GM23248 (cell line): Measurements from ENCODE around the gene STIM1. TPM values are rescaled to one million over a fixed set of nuclear protein-coding genes. Genes with fewer than 3 reads are reported as not detected.

Experiments used
- DNase-seq: peaks from one replicate; pipeline ENCODE4 v3.0.0-alpha.2; 2015
- H2AFZ ChIP-seq: fragments of 200-600 bp; sonication (generic); 2 replicates; pipeline ENCODE4 v1.6.1; 2016; ENCODE audit warnings: antibody characterized with exemption
- H3F3A ChIP-seq: fragments of 200-600 bp; sonication (generic); 2 replicates; pipeline ENCODE4 v1.6.1; 2016; ENCODE audit warnings: mild to moderate bottlenecking, antibody characterized with exemption, mixed run types; ENCODE audit not compliant: insufficient read depth
- H3K27ac ChIP-seq: fragments of 200-600 bp; sonication (generic); 2 replicates; pipeline ENCODE4 v1.5.1; 2016; ENCODE audit warnings: mild to moderate bottlenecking
- H3K27me3 ChIP-seq: fragments of 200-600 bp; sonication (generic); replicated peaks from 2 replicates; pipeline ENCODE4 v1.6.1; 2016; ENCODE audit warnings: mild to moderate bottlenecking; ENCODE audit not compliant: insufficient read depth
- H3K36me3 ChIP-seq: fragments of 200-600 bp; sonication (generic); 2 replicates; pipeline ENCODE4 v1.6.1; 2016; ENCODE audit warnings: low read depth, mild to moderate bottlenecking
- H3K4me1 ChIP-seq: fragments of 200-600 bp; sonication (generic); 2 replicates; pipeline ENCODE4 v1.6.1; 2016; ENCODE audit warnings: mild to moderate bottlenecking; ENCODE audit not compliant: insufficient read depth
- H3K4me2 ChIP-seq: fragments of 200-600 bp; sonication (generic); one replicate; pipeline ENCODE4 v1.6.1; 2016; ENCODE audit warnings: mild to moderate bottlenecking; ENCODE audit not compliant: unreplicated experiment
- H3K4me3 ChIP-seq: fragments of 200-600 bp; sonication (generic); 2 replicates; pipeline ENCODE4 v1.5.1; 2016; ENCODE audit warnings: mild to moderate bottlenecking
- H3K79me2 ChIP-seq: fragments of 200-600 bp; sonication (generic); 2 replicates; pipeline ENCODE4 v1.6.1; 2016; ENCODE audit warnings: mild to moderate bottlenecking; ENCODE audit not compliant: insufficient read depth
- H3K9ac ChIP-seq: fragments of 200-600 bp; sonication (generic); 2 replicates; pipeline ENCODE4 v1.6.1; 2016; ENCODE audit warnings: mild to moderate bottlenecking
- H3K9me2 ChIP-seq: fragments of 200-600 bp; sonication (generic); 2 replicates; pipeline ENCODE4 v1.6.1; 2016; ENCODE audit warnings: mixed run types, mild to moderate bottlenecking, moderate library complexity; ENCODE audit not compliant: insufficient read depth
- H3K9me3 ChIP-seq: fragments of 200-600 bp; sonication (generic); one replicate; pipeline ENCODE4 v1.6.1; 2017; ENCODE audit warnings: low read depth
- H4K20me1 ChIP-seq: fragments of 200-600 bp; sonication (generic); 2 replicates; pipeline ENCODE4 v1.6.0; 2016; ENCODE audit not compliant: insufficient read depth
- EZH2 ChIP-seq: fragments of 200-600 bp; sonication (generic); IDR thresholded peaks from 2 replicates; pipeline ENCODE4 v1.6.1; 2018; ENCODE audit warnings: antibody characterized with exemption, mild to moderate bottlenecking; ENCODE audit not compliant: insufficient read depth, poor library complexity, severe bottlenecking
- EZH2phosphoT487 ChIP-seq: fragments of 200-600 bp; sonication (generic); IDR thresholded peaks from 2 replicates; pipeline ENCODE4 v1.6.1; 2018; ENCODE audit warnings: antibody characterized with exemption, moderate library complexity, mild to moderate bottlenecking, low read depth; ENCODE audit not compliant: insufficient read depth
- WGBS, 2 experiments: methylation state at CpG; one replicate each; pipeline ENCODE4 v1.1.6; 2015 to 2017; ENCODE audit warnings: low lambda C conversion rate in 2 of 2, low coverage in 1 of 2; ENCODE audit errors: missing lambda C conversion rate in 2 of 2; 5-methylcytosine and 5-hydroxymethylcytosine counted together
- in situ Hi-C: fragments of 300-500 bp; cut with MboI; formaldehyde crosslinking; loops from 2 replicates; pipeline ENCODE4 v1.15.0; 2020
- polyA plus RNA-seq: library from polyadenylated mRNA; unstranded; fragments of >200 nt; fragmentation: Nextera tagmentation; extraction: Ambion mirVana; gene quantifications from 2 replicates; pipeline ENCODE4 v1.2.1, GENCODE V29; 2016
- total RNA-seq: library from RNA; depleted of rRNA; stranded (reverse); fragments of >200 nt; shearing (Covaris generic); gene quantifications from 2 replicates; pipeline ENCODE4 v1.2.3, GENCODE V29; 2014

Gene STIM1
- total and polyA plus RNA-seq, 2 experiments from 2014 or later: 22.3 to 24.6 TPM

DNA sequence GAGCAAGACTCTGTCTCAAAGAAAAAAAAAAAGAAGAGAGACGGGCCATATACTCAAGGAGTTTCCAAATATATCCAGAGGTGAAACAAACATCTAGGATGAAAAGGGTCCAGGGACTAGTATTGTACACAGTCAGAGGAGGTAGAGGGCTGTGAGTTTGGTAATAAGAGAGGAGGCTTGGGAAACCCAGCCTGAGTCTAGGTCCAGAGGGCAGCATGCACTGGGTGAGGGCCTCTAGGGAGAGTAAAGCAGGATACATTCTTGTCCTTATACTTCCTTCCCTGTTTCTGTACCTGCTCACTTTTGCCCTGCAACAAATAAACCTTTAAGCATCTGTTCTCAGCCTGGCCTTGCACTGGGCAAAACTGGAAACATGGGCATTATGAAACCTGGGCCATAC, 31.5 kb downstream of the STIM1 start:
- WGBS, 2 experiments: 57 to 80% methylated on average over 1 of the region's 1 CpG
- no peaks in the 10 kb centered on the region for H3K9me2 ChIP-seq

DNA sequence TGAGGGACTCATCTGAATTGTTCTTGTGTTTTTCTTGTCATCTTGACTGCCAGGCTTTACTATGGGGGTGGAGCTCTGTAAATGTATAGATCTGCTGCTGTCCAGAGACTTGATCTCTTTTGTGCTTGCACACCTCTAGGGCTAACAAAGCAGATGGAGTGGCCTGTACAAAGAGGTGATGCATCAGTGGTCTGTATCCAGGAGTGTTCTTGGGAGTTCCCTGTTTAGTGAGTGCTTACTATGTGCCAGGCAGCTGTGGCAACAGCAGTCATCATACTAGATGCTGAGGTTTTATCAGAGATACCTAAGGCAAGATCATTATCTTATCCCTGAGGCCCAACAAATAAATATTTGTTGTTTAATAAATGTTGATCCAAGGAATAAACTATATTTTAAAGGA, 33.4 kb downstream of the STIM1 start:
- no peak overlapping the region for H3K9ac ChIP-seq
- TF ChIP-seq EZH2: no peak
- no peak for TF ChIP-seq EZH2phosphoT487
- in situ Hi-C loops: no loop called here
- H3K27ac ChIP-seq: no peak overlapping the region
- no peak overlapping the region for H3K4me3 ChIP-seq
- no peaks in the 10 kb centered on the region for H3K27me3 ChIP-seq
- no peaks in the 10 kb centered on the region for H3K9me3 ChIP-seq
- peaks cover 2% of the 10 kb centered on the region; the same call in 1 of the 2 replicates for H3K4me1 ChIP-seq
- peaks cover 10% of the 10 kb centered on the region; the same call in 1 of the 2 replicates for H3K79me2 ChIP-seq
- no peak overlapping the region for H2AFZ ChIP-seq
- no peak overlapping the region for H3K4me2 ChIP-seq
- H3F3A ChIP-seq: no peaks in the 10 kb centered on the region; the same call in 1 of the 2 replicates
- H3K36me3 ChIP-seq: no peaks in the 10 kb centered on the region
- H4K20me1 ChIP-seq: no peaks in the 10 kb centered on the region
- no peak for DNase-seq
- no peaks in the 10 kb centered on the region for H3K9me2 ChIP-seq

More for the DNA sequence above, 31.5 kb downstream of the STIM1 start:
- Histone ChIP-seq H3K9ac (no peak overlapping the region), H3K27ac (no peak overlapping the region), H2AFZ (no peak overlapping the region), H3K36me3 (no peaks in the 10 kb centered on the region), H4K20me1 (no peaks in the 10 kb centered on the region), H3K4me2 (no peak overlapping the region), H3K79me2 (peaks cover 26% of the 10 kb centered on the region), H3K4me1 (no peaks in the 10 kb centered on the region), H3K9me3 (no peaks in the 10 kb centered on the region), H3K27me3 (no peaks in the 10 kb centered on the region), H3K4me3 (no peak overlapping the region), H3F3A (no peaks in the 10 kb centered on the region)
- TF ChIP-seq EZH2 (no peak), EZH2phosphoT487 (no peak)
- in situ Hi-C loops: no loop called here
- no peak for DNase-seq

DNA sequence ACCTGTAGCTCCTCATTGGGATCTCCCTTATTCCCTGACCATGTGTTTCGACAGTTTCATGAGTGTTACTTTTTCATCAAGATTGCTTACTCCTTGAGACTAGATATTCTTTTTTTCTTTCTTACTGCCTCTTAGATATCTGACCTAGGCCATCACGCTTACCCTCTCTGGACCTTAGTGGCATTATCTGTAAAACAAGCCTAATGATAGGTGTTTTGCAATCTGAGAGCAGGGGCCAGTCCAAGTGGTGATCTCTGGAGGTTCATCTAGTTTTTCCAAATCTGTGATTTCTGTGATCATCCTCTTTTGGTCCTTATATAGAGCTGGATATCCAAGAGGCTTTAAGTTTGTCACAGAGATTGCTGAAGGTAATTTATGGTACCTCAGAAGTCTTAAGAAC, 34.5 kb downstream of the STIM1 start:
- Histone ChIP-seq H3K4me2 (no peak overlapping the region), H3K4me1 (peaks cover 10% of the 10 kb centered on the region; the same call in 1 of the 2 replicates), H2AFZ (no peak overlapping the region), H3K4me3 (no peak overlapping the region), H3K79me2 (0 out of 2 replicates have a peak, but pooled peaks cover 5% of the 10 kb centered on the region), H3K9ac (no peak overlapping the region), H3K27ac (no peak overlapping the region), H3F3A (no peaks in the 10 kb centered on the region; the same call in 1 of the 2 replicates), H3K9me3 (no peaks in the 10 kb centered on the region), H3K27me3 (no peaks in the 10 kb centered on the region), H3K36me3 (no peaks in the 10 kb centered on the region), H4K20me1 (no peaks in the 10 kb centered on the region), H3K9me2 (no peaks in the 10 kb centered on the region)
- TF ChIP-seq EZH2 (no peak), EZH2phosphoT487 (no peak)
- DNase-seq: no peak
- 92 to 98% methylated on average over 2 of the region's 2 CpGs for WGBS, 2 experiments
- in situ Hi-C loops: no loop called here

DNA sequence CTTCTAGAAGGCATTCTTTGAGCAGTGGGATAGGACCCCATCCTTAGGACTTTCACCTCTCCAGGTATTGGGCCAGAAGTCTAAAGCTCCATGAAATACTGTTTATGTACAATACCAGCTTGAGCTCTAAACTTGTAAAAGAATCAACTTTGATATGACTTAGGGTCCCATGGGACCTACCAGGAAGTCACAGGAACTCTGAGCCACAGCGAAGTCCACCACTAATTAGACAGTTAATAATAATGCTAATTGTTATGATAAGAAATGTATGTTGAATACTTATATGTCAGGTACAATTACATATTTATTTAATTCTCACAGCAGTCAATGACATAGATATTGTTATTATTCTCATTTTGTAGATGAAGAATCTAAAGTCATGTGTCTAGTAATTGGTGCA, 35.3 kb downstream of the STIM1 start:
- TF ChIP-seq EZH2 (no peak), EZH2phosphoT487 (no peak)
- WGBS, 2 experiments: 90 to 95% methylated on average over 1 of the region's 1 CpG
- Histone ChIP-seq H3K9me3 (no peaks in the 10 kb centered on the region), H3K9ac (no peak overlapping the region), H3K36me3 (no peaks in the 10 kb centered on the region), H3K9me2 (no peaks in the 10 kb centered on the region), H3K4me2 (no peak overlapping the region), H3K4me3 (no peak overlapping the region), H3F3A (no peaks in the 10 kb centered on the region; the same call in 1 of the 2 replicates), H3K27ac (no peak overlapping the region), H4K20me1 (no peaks in the 10 kb centered on the region), H3K79me2 (0 out of 2 replicates have a peak, but pooled peaks cover 5% of the 10 kb centered on the region), H2AFZ (no peak overlapping the region), H3K27me3 (no peaks in the 10 kb centered on the region), H3K4me1 (peaks cover 10% of the 10 kb centered on the region; the same call in 1 of the 2 replicates)
- in situ Hi-C loops: no loop called here
- no peak for DNase-seq

DNA sequence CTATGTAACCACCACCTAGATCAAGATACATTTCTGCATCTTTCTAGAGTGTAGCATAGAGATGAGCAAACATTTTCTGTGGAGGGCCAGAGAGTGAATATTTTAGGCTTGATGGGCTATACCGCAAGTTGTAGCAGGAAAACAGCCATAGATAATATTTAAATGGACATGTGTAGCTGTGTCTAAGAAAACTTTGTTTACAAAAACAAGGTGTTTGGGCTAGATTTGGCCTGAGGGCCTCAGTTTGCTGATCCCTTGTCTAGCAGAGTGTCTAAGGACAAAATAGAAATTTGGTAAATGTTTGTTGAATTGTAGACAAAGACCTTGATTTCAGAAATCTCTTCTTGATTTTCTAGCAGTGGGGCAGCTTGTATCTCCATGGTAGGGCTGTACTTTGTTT, 36.3 kb downstream of the STIM1 start:
- in situ Hi-C loops: no loop called here
- WGBS, 2 experiments: 94 to 100% methylated on average over 1 of the region's 1 CpG

More for the DNA sequence above, 36.3 kb downstream of the STIM1 start:
- Histone ChIP-seq H3K4me1 (peaks cover 10% of the 10 kb centered on the region; the same call in 1 of the 2 replicates), H3K4me3 (no peak overlapping the region), H3K36me3 (no peaks in the 10 kb centered on the region), H3K79me2 (peaks cover 5% of the 10 kb centered on the region; the same call in 1 of the 2 replicates), H3K27ac (no peak overlapping the region), H3F3A (no peaks in the 10 kb centered on the region; the same call in 1 of the 2 replicates), H3K27me3 (no peaks in the 10 kb centered on the region), H4K20me1 (no peaks in the 10 kb centered on the region), H3K9ac (no peak overlapping the region), H2AFZ (no peak overlapping the region), H3K9me3 (no peaks in the 10 kb centered on the region), H3K4me2 (no peak overlapping the region), H3K9me2 (no peaks in the 10 kb centered on the region)
- DNase-seq: no peak
- TF ChIP-seq EZH2: no peak
- TF ChIP-seq EZH2phosphoT487: no peak
